C4-2B (cell line): ENCODE measurements around the gene UQCRC1.

Experiments used
- CTCF ChIP-seq: fragments of 450-650 bp; conservative IDR thresholded peaks from 2 replicates; pipeline ENCODE4 v1.5.1; 2017; ENCODE audit warnings: mild to moderate bottlenecking
- ZFX ChIP-seq: fragments of 450-650 bp; IDR thresholded peaks from 2 replicates; pipeline ENCODE4 v1.6.1; 2017

GRCh38 chr3:48635222-48636021, 26.0 kb upstream of the UQCRC1 start, which contains the start of gene SLC26A6:
- TF ChIP-seq CTCF, result peak; percentile 73
- TF ChIP-seq ZFX, result peak; percentile 53; the same call in 1 of the 2 replicates
